Measurements from ENCODE around the gene ZNF75A. TPM values are rescaled to one million over a fixed set of nuclear protein-coding genes. Genes with fewer than 3 reads are reported as not detected.

ZNF75A gene
- total and polyA plus RNA-seq, 9 of the 15 experiments (the other 6 are each of a cell fraction or from before 2014, with no cell fraction given), result 7.2 to 24.5 (median 17.1) TPM

DNA sequence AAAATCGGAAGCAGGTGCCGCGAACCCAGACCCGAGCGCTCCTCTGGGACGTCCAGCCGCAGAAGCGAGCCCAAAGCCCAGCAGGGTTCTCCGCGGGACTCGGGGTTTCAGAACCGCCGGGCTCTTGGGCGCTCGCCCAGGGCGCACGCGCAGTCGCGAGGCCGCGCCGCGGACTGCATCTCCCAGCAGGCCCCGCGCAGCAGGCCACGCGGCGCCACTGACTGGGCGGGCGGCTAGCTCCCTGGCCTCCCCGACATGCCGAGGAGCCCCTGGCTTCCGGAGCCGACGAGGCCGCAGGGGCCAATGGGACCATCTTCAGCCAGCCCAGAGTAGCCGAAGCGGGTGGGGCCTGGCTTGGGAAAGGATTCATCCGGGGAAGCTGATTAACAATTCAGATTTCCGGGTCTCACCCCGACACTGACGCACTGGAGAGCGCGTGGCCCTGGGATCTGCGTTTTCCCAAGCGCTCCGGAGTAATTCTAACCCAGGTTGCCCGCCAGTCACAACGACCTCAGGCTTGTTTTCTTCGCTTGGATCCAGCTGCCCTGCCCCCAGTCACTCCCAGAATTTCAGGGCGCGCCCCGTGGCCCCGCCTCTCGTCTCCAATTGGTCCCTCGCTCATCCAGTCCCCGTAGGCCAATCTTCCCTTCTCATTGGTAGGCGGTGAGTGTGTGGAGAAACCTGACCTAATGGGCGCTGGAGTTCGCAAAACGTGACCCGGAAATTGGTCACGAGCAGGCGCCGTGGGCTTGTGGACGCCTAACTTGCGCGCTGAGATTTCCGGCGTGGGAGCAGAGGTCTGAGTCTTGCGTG lies 22.4 kb upstream of the ZNF75A start, which contains the start of gene ZNF263 (continued):
- TF ChIP-seq NCOA6 (IDR thresholded peaks at IDR 0.05) (no peak), ZNF644 (tag; IDR thresholded peaks at IDR 0.05; ENCODE audit: low read depth) (no peak), ZNF316 (IDR thresholded peaks at IDR 0.05) (no peak), ZNF224 (CRISPR knock-in tag; IDR thresholded peaks at IDR 0.05) (no peak), TARDBP (IDR thresholded peaks at IDR 0.05) (no peak), ZNF77 (CRISPR knock-in tag; IDR thresholded peaks at IDR 0.05) (no peak), RFX5 (IDR thresholded peaks at IDR 0.05; ENCODE audit: low read depth, low read length) (no peak), HOXB6 (CRISPR knock-in tag; IDR thresholded peaks at IDR 0.05; ENCODE audit: borderline replicate concordance) (no peak), STAG1 (CRISPR knock-in tag; IDR thresholded peaks at IDR 0.05; ENCODE audit: borderline replicate concordance) (no peak), ARID2 (IDR thresholded peaks at IDR 0.05) (no peak), TAL1 (IDR thresholded peaks at IDR 0.05) (0 out of 2 replicates have a peak, but pooled peaks have one; percentile 5), ZFP1 (CRISPR knock-in tag; IDR thresholded peaks at IDR 0.05) (no peak), CBX2 (IDR thresholded peaks at IDR 0.05; ENCODE audit: insufficient read depth, low read length, poor library complexity, severe bottlenecking) (no peak), POLR2H (tag; IDR thresholded peaks at IDR 0.05; ENCODE audit: low read depth) (peak; percentile 89), ZNF764 (CRISPR knock-in tag; IDR thresholded peaks at IDR 0.05; ENCODE audit: low read depth) (no peak), TCF7 (IDR thresholded peaks at IDR 0.05; ENCODE audit: borderline replicate concordance) (no peak), ZNF146 (CRISPR knock-in tag; IDR thresholded peaks at IDR 0.05; ENCODE audit: unreplicated experiment) (no peak), ZSCAN29 (IDR thresholded peaks at IDR 0.05) (no peak), HMGN3 (IDR thresholded peaks at IDR 0.05; ENCODE audit: borderline replicate concordance, extremely low read depth, insufficient read length, low read depth, low read length) (peak; percentile 73), RHOXF2B (CRISPR knock-in tag; conservative IDR thresholded peaks at IDR 0.05) (no peak), ZNF311 (CRISPR knock-in tag; IDR thresholded peaks at IDR 0.05) (no peak), ZNF780A (CRISPR knock-in tag; IDR thresholded peaks at IDR 0.05) (no peak), U2AF1 (optimal IDR thresholded peaks at IDR 0.05; ENCODE audit: low read depth, low read length) (no peak), ZNF134 (CRISPR knock-in tag; conservative IDR thresholded peaks at IDR 0.05) (no peak), FOXJ3 (CRISPR knock-in tag; IDR thresholded peaks at IDR 0.05) (no peak), RBM17 (IDR thresholded peaks at IDR 0.05; ENCODE audit: borderline replicate concordance, low read depth, low read length) (no peak), JUND (IDR thresholded peaks at IDR 0.05; ENCODE audit: borderline replicate concordance, low read depth, low read length) (peak; percentile 32), JUND (tag; IDR thresholded peaks at IDR 0.05; ENCODE audit: borderline replicate concordance, low read depth, low read length) (peak; percentile 14; the same call in 1 of the 3 replicates)
- TF ChIP-seq, protein P1, sequence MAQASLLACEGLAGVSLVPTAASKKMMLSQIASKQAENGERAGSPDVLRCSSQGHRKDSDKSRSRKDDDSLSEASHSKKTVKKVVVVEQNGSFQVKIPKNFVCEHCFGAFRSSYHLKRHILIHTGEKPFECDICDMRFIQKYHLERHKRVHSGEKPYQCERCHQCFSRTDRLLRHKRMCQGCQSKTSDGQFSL (CRISPR knock-in tag; IDR thresholded peaks at IDR 0.05), result no peak
- TF ChIP-seq, protein P1 (tag; IDR thresholded peaks at IDR 0.05), result no peak
- TF ChIP-seq, protein P2, sequence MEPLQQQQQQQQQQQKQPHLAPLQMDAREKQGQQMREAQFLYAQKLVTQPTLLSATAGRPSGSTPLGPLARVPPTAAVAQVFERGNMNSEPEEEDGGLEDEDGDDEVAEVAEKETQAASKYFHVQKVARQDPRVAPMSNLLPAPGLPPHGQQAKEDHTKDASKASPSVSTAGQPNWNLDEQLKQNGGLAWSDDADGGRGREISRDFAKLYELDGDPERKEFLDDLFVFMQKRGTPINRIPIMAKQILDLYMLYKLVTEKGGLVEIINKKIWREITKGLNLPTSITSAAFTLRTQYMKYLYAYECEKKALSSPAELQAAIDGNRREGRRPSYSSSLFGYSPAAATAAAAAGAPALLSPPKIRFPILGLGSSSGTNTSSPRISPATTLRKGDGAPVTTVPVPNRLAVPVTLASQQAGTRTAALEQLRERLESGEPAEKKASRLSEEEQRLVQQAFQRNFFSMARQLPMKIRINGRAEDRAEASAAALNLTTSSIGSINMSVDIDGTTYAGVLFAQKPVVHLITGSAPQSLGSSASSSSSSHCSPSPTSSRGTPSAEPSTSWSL (CRISPR knock-in tag; IDR thresholded peaks at IDR 0.05; ENCODE audit: borderline replicate concordance), result no peak
